ENCODE data around the gene NOL3.
A peak's percentile ranks its signal among the peaks of the same experiment; 100 is the strongest.

Gene NOL3

DNA sequence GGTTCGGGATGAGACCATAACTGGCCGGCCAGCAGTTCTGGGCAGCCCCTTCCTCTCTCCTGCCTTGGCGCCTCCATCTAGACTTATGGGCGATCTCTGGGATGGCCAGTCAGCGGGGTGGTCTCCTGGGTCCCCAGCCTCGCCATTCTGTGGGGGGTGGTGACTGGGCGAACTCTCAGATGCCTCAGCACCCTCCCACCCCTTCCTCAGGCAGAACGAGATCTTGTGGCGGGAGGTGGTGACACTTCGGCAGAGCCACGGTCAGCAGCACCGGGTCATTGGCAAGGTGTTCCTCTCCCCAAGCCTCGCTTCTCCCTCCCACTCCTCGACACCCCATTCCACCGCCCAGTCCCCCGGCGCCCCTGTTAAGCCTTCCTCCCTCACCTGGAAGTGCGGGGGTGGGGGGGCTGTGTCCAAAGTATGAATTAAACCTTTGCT is 4.2 kb upstream of the NOL3 start:
- H3K4me1 ChIP-seq (ENCODE audit: control insufficient read depth, insufficient read depth, low read depth, low read length) = peaks cover 54% of the 10 kb centered on the region
- no peak overlapping the region for H2BK12ac ChIP-seq (ENCODE audit: low read length in 2 of 2)
- no peak overlapping the region for H3K4ac ChIP-seq (ENCODE audit: low read depth in 1 of 2, low read length in 2 of 2)
- no peak for DNase-seq
- H3K9me3 ChIP-seq (ENCODE audit: control insufficient read depth, low read length) = no peaks in the 10 kb centered on the region
- H3K79me1 ChIP-seq (replicated peaks; ENCODE audit: low read length, poor library complexity, severe bottlenecking) = peaks cover 4% of the 10 kb centered on the region
- H3K18ac ChIP-seq (ENCODE audit: low read depth in 1 of 2, low read length in 2 of 2) = no peak overlapping the region
- H3K14ac ChIP-seq (ENCODE audit: low read length in 2 of 2) = no peak overlapping the region
- no peak overlapping the region for H3K27ac ChIP-seq (ENCODE audit: low read length, poor library complexity, severe bottlenecking)
- H3K4me3 ChIP-seq (ENCODE audit: insufficient read depth in 1 of 2, low read depth in 1 of 2, low read length in 2 of 2) = no peak overlapping the region
- H3K36me3 ChIP-seq (ENCODE audit: control insufficient read depth in 1 of 2, insufficient read depth in 2 of 2, low read depth in 1 of 2, low read length in 2 of 2) = peaks cover 0 to 7% of the 10 kb centered on the region in 2 experiments
- peak overlapping the region; percentile 70 for H4K91ac ChIP-seq (ENCODE audit: low read length)
- peak overlapping the region in 1 of 2 experiments; percentile 74 for H3K23ac ChIP-seq (ENCODE audit: low read length in 2 of 2)
- no peak overlapping the region for H3K9ac ChIP-seq (ENCODE audit: low read length)
- H2BK15ac ChIP-seq (ENCODE audit: low read depth, poor library complexity, severe bottlenecking) = no peak overlapping the region
- no peak overlapping the region for H3K4me2 ChIP-seq (ENCODE audit: low read length, poor library complexity, severe bottlenecking)
- peak overlapping the region; percentile 9 for H4K8ac ChIP-seq (ENCODE audit: low read length)
- H2AFZ ChIP-seq (ENCODE audit: low read depth, low read length) = no peak overlapping the region
- H2AK5ac ChIP-seq (ENCODE audit: low read length, severe bottlenecking) = no peak overlapping the region
- no peak overlapping the region for H2BK5ac ChIP-seq (ENCODE audit: low read depth, low read length, poor library complexity, severe bottlenecking)
- whole genome bisulfite sequencing = 11% methylated on average over 15 of the region's 18 CpGs
- no peak overlapping the region for H2BK120ac ChIP-seq (ENCODE audit: low read depth, low read length)
- H3K27me3 ChIP-seq (ENCODE audit: control insufficient read depth in 1 of 2, insufficient read depth in 1 of 2, low read length in 2 of 2) = peaks cover 21 to 68% of the 10 kb centered on the region in 2 experiments

DNA sequence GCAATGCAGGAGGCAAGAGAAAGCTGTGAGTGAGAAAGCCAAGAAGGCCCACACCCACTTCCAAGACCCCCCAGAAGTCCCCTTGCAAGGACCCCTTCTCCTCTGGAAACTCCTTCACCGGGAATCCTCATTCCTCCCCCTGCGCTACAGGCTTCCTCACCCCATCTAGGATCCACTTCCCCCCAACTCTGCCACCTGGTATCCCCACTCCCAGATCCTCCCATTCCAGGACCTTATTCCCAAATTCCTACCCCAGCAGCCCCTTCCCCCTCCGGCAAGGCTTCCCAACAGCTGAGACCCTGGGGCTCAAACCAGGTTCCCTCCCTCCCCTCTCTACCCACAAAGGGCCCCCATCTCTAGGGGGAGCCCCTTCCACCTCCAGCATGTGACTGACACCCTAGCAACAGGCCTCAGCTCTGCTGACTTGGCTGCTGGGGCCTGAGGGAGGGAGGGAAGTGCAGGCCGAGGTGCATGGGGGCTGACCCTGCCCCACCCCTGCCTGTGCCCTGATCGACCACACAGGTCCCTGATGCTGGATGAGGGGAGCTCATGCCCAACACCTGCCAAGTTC is 3.7 kb upstream of the NOL3 start:
- no peak overlapping the region for H4K91ac ChIP-seq (ENCODE audit: low read length)

DNA sequence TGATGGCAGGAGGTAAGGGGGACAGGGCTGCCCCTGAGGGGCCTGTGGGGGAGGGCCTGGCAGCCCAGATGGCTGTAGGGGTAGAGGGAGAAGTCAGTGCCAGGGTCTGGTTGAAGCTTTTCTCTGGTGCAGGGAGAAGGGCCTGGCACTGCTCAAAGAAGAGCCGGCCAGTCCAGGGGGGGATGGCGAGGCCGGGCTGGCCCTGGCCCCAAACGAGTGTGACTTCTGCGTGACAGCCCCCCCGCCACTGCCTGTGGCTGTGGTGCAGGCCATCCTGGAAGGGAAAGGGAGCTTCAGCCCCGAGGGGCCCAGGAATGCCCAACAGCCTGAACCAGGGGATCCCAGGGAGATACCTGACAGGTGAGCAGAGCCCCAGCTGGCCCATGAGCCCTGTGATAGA is 2.8 kb upstream of the NOL3 start:
- Histone ChIP-seq H2BK120ac (ENCODE audit: low read depth, low read length) (no peak overlapping the region), H3K79me1 (replicated peaks; ENCODE audit: low read length, poor library complexity, severe bottlenecking) (peaks cover 4% of the 10 kb centered on the region), H3K27ac (ENCODE audit: low read length, poor library complexity, severe bottlenecking) (no peak overlapping the region), H3K4ac (ENCODE audit: low read depth in 1 of 2, low read length in 2 of 2) (no peak overlapping the region), H3K18ac (ENCODE audit: low read depth in 1 of 2, low read length in 2 of 2) (no peak overlapping the region), H3K4me3 (ENCODE audit: insufficient read depth in 1 of 2, low read depth in 1 of 2, low read length in 2 of 2) (no peak overlapping the region), H3K36me3 (ENCODE audit: control insufficient read depth in 1 of 2, insufficient read depth in 2 of 2, low read depth in 1 of 2, low read length in 2 of 2) (peaks cover 0 to 7% of the 10 kb centered on the region in 2 experiments), H4K91ac (ENCODE audit: low read length) (peak overlapping the region; percentile 3), H3K9ac (ENCODE audit: low read length) (no peak overlapping the region), H3K4me2 (ENCODE audit: low read length, poor library complexity, severe bottlenecking) (no peak overlapping the region), H2BK5ac (ENCODE audit: low read depth, low read length, poor library complexity, severe bottlenecking) (no peak overlapping the region), H2BK12ac (ENCODE audit: low read length in 2 of 2) (no peak overlapping the region), H2AFZ (ENCODE audit: low read depth, low read length) (no peak overlapping the region), H4K8ac (ENCODE audit: low read length) (no peak overlapping the region), H2AK5ac (ENCODE audit: low read length, severe bottlenecking) (peak overlapping the region; percentile 45), H3K27me3 (ENCODE audit: control insufficient read depth in 1 of 2, insufficient read depth in 1 of 2, low read length in 2 of 2) (peaks cover 20 to 60% of the 10 kb centered on the region in 2 experiments), H3K9me3 (ENCODE audit: control insufficient read depth, low read length) (no peaks in the 10 kb centered on the region), H3K14ac (ENCODE audit: low read length in 2 of 2) (no peak overlapping the region), H2BK15ac (ENCODE audit: low read depth, poor library complexity, severe bottlenecking) (no peak overlapping the region), H3K4me1 (ENCODE audit: control insufficient read depth, insufficient read depth, low read depth, low read length) (peaks cover 49% of the 10 kb centered on the region), H3K23ac (ENCODE audit: low read length in 2 of 2) (no peak overlapping the region)
- no peak for DNase-seq
- WGBS = 82% methylated on average over 7 of the region's 7 CpGs

More for the DNA sequence above, 3.7 kb upstream of the NOL3 start:
- H3K27ac ChIP-seq (ENCODE audit: low read length, poor library complexity, severe bottlenecking) = no peak overlapping the region
- H3K4me3 ChIP-seq (ENCODE audit: insufficient read depth in 1 of 2, low read depth in 1 of 2, low read length in 2 of 2) = no peak overlapping the region
- peaks cover 52% of the 10 kb centered on the region for H3K4me1 ChIP-seq (ENCODE audit: control insufficient read depth, insufficient read depth, low read depth, low read length)
- H2BK5ac ChIP-seq (ENCODE audit: low read depth, low read length, poor library complexity, severe bottlenecking) = no peak overlapping the region
- no peak overlapping the region for H2AK5ac ChIP-seq (ENCODE audit: low read length, severe bottlenecking)
- H3K36me3 ChIP-seq (ENCODE audit: control insufficient read depth in 1 of 2, insufficient read depth in 2 of 2, low read depth in 1 of 2, low read length in 2 of 2) = peaks cover 0 to 7% of the 10 kb centered on the region in 2 experiments
- peaks cover 4% of the 10 kb centered on the region for H3K79me1 ChIP-seq (replicated peaks; ENCODE audit: low read length, poor library complexity, severe bottlenecking)
- no peak overlapping the region for H2AFZ ChIP-seq (ENCODE audit: low read depth, low read length)
- no peaks in the 10 kb centered on the region for H3K9me3 ChIP-seq (ENCODE audit: control insufficient read depth, low read length)
- WGBS = 54% methylated on average over 5 of the region's 5 CpGs
- peaks cover 21 to 64% of the 10 kb centered on the region in 2 experiments for H3K27me3 ChIP-seq (ENCODE audit: control insufficient read depth in 1 of 2, insufficient read depth in 1 of 2, low read length in 2 of 2)
- H2BK120ac ChIP-seq (ENCODE audit: low read depth, low read length) = no peak overlapping the region
- H3K4ac ChIP-seq (ENCODE audit: low read depth in 1 of 2, low read length in 2 of 2) = no peak overlapping the region
- no peak overlapping the region for H3K9ac ChIP-seq (ENCODE audit: low read length)
- peak overlapping the region; percentile 42 for H4K8ac ChIP-seq (ENCODE audit: low read length)
- no peak overlapping the region for H3K23ac ChIP-seq (ENCODE audit: low read length in 2 of 2)
- H2BK12ac ChIP-seq (ENCODE audit: low read length in 2 of 2) = no peak overlapping the region
- H2BK15ac ChIP-seq (ENCODE audit: low read depth, poor library complexity, severe bottlenecking) = no peak overlapping the region
- H3K18ac ChIP-seq (ENCODE audit: low read depth in 1 of 2, low read length in 2 of 2) = no peak overlapping the region
- H3K14ac ChIP-seq (ENCODE audit: low read length in 2 of 2) = no peak overlapping the region
- DNase-seq = no peak
- H3K4me2 ChIP-seq (ENCODE audit: low read length, poor library complexity, severe bottlenecking) = no peak overlapping the region

DNA sequence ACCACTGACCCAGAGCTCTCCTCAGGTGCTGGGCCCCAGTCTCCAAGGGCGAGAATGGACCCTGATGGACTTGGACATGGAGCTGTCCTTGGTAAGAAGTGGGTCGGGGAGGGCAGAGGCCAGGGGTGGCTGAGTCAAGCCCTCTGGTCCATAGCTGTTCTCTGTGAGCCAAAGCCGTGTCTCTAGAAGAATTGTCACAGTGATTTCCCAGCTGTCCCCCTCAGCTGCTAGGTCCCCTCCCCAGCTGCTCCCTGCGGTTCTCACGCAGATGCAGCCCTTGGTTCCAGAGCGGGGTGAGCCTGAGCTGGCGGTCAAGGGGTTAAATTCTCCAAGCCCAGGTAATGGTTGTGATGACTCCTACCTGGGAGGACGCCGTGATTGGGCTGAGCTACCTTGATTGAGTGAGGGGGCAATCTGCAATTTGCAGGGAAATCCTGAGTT is 1.3 kb upstream of the NOL3 start:
- H2BK12ac ChIP-seq (ENCODE audit: low read length in 2 of 2) = peak overlapping the region in 1 of 2 experiments; percentile 81
- H2AFZ ChIP-seq (ENCODE audit: low read depth, low read length) = no peak overlapping the region
- H2AK5ac ChIP-seq (ENCODE audit: low read length, severe bottlenecking) = peak overlapping the region; percentile 27
- peak overlapping the region; percentile 85 for H3K9ac ChIP-seq (ENCODE audit: low read length)
- no peaks in the 10 kb centered on the region for H3K9me3 ChIP-seq (ENCODE audit: control insufficient read depth, low read length)
- peaks cover 6% of the 10 kb centered on the region for H3K79me1 ChIP-seq (replicated peaks; ENCODE audit: low read length, poor library complexity, severe bottlenecking)
- no peak overlapping the region for H3K4me2 ChIP-seq (ENCODE audit: low read length, poor library complexity, severe bottlenecking)
- H3K4me3 ChIP-seq (ENCODE audit: insufficient read depth in 1 of 2, low read depth in 1 of 2, low read length in 2 of 2) = peak overlapping the region; percentile 30 to 76
- H2BK120ac ChIP-seq (ENCODE audit: low read depth, low read length) = peak overlapping the region; percentile 64
- no peak overlapping the region for H2BK5ac ChIP-seq (ENCODE audit: low read depth, low read length, poor library complexity, severe bottlenecking)
- H3K4ac ChIP-seq (ENCODE audit: low read depth in 1 of 2, low read length in 2 of 2) = peak overlapping the region; percentile 63 to 66
- peak overlapping the region in 1 of 2 experiments; percentile 75 for H3K14ac ChIP-seq (ENCODE audit: low read length in 2 of 2)
- H4K91ac ChIP-seq (ENCODE audit: low read length) = peak overlapping the region; percentile 47
- DNase-seq = no peak
- peaks cover 44% of the 10 kb centered on the region for H3K4me1 ChIP-seq (ENCODE audit: control insufficient read depth, insufficient read depth, low read depth, low read length)
- peak overlapping the region in 1 of 2 experiments; percentile 79 for H3K23ac ChIP-seq (ENCODE audit: low read length in 2 of 2)
- WGBS = 41% methylated on average over 9 of the region's 9 CpGs
- H4K8ac ChIP-seq (ENCODE audit: low read length) = peak overlapping the region; percentile 74
- H3K27me3 ChIP-seq (ENCODE audit: control insufficient read depth in 1 of 2, insufficient read depth in 1 of 2, low read length in 2 of 2) = peaks cover 18 to 48% of the 10 kb centered on the region in 2 experiments
- no peak overlapping the region for H3K27ac ChIP-seq (ENCODE audit: low read length, poor library complexity, severe bottlenecking)
- H3K18ac ChIP-seq (ENCODE audit: low read depth in 1 of 2, low read length in 2 of 2) = peak overlapping the region in 1 of 2 experiments; percentile 48
- H3K36me3 ChIP-seq (ENCODE audit: control insufficient read depth in 1 of 2, insufficient read depth in 2 of 2, low read depth in 1 of 2, low read length in 2 of 2) = peaks cover 0 to 3% of the 10 kb centered on the region in 2 experiments
- H2BK15ac ChIP-seq (ENCODE audit: low read depth, poor library complexity, severe bottlenecking) = no peak overlapping the region
